ENCODE results near the gene SP3. TPM values are rescaled to one million over a fixed set of nuclear protein-coding genes. Genes with fewer than 3 reads are reported as not detected.

The SP3 gene
- total and polyA plus RNA-seq, 9 of the 15 experiments (the other 6 are each of a cell fraction or from before 2014, with no cell fraction given): 12.0 to 106 (median 74.9) TPM

- CTCF ChIA-PET (ENCODE audit: low intra/inter-chr PET ratio): no interaction called here
- Histone ChIP-seq H3K4me2 (ENCODE audit: insufficient read depth, low read length) (no peak overlapping the region), H3K9me1 (ENCODE audit: control insufficient read depth, insufficient read depth, low read length) (no peaks in the 10 kb centered on the region), H3K9ac (ENCODE audit: insufficient read depth in 1 of 2, low read depth in 2 of 2, low read length in 2 of 2) (no peak overlapping the region), H3K36me3 (ENCODE audit: control insufficient read depth, insufficient read depth, low read length) (no peaks in the 10 kb centered on the region), H3K9me3 (replicated peaks; ENCODE audit: control insufficient read depth, insufficient read depth, low read depth, low read length) (no peaks in the 10 kb centered on the region), H2AFZ (ENCODE audit: low read depth, low read length) (no peak overlapping the region), H3K4me1 (replicated peaks in 1 of 2; ENCODE audit: control insufficient read depth in 2 of 2, insufficient read depth in 2 of 2, low read length in 2 of 2) (no peaks in the 10 kb centered on the region; a peak in 1 of 5 replicates), H3K79me2 (ENCODE audit: control insufficient read depth, insufficient read depth, low read length) (no peaks in the 10 kb centered on the region), H3K4me3 (no peak overlapping the region), H4K20me1 (replicated peaks; ENCODE audit: control insufficient read depth, insufficient read depth, low read length) (no peaks in the 10 kb centered on the region), H3K27ac (ENCODE audit: extremely low read depth, low read depth, low read length) (no peak overlapping the region), H3K27me3 (ENCODE audit: control insufficient read depth in 2 of 2, insufficient read depth in 2 of 2, low read length in 2 of 2) (peaks cover 24 to 47% of the 10 kb centered on the region in 2 experiments; a peak in 4 of 5 replicates)
- DNase-seq (ENCODE audit: extremely low read depth in 1 of 4, low spot score in 3 of 4) (no peak), ATAC-seq (no peak), FAIRE-seq (no peak)
- BruUV-seq (replicated peaks): no TSS peak
- intact Hi-C loops (cut with micrococcal nuclease) (loop anchor here (5.0 kb wide), 2 partner anchors 157 to 457 kb away; no protein-coding TSS in a partner anchor), in situ Hi-C loops (cut with MboI) (no loop called here)
- POLR2A ChIA-PET: no interaction called here
- WGBS (ENCODE audit: insufficient coverage, low coverage, missing lambda C conversion rate): 2% methylated on average over 6 of the region's 6 CpGs
- TF ChIP-seq PYGO2 (tag; IDR thresholded peaks at IDR 0.05) (no peak), ZNF717 (CRISPR knock-in tag; IDR thresholded peaks at IDR 0.05) (no peak), HNRNPK (IDR thresholded peaks at IDR 0.05; ENCODE audit: low read depth, low read length, poor library complexity, severe bottlenecking) (no peak), ZEB2 (IDR thresholded peaks at IDR 0.05) (no peak), CXXC5 (CRISPR knock-in tag; IDR thresholded peaks at IDR 0.05) (no peak), ZNF780A (CRISPR knock-in tag; IDR thresholded peaks at IDR 0.05) (no peak)
- TF ChIP-seq, protein P1, sequence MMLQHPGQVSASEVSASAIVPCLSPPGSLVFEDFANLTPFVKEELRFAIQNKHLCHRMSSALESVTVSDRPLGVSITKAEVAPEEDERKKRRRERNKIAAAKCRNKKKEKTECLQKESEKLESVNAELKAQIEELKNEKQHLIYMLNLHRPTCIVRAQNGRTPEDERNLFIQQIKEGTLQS (IDR thresholded peaks at IDR 0.05): no peak
- TF ChIP-seq, protein P1 (CRISPR knock-in tag; conservative IDR thresholded peaks at IDR 0.05): no peak
- TF ChIP-seq, protein P2, sequence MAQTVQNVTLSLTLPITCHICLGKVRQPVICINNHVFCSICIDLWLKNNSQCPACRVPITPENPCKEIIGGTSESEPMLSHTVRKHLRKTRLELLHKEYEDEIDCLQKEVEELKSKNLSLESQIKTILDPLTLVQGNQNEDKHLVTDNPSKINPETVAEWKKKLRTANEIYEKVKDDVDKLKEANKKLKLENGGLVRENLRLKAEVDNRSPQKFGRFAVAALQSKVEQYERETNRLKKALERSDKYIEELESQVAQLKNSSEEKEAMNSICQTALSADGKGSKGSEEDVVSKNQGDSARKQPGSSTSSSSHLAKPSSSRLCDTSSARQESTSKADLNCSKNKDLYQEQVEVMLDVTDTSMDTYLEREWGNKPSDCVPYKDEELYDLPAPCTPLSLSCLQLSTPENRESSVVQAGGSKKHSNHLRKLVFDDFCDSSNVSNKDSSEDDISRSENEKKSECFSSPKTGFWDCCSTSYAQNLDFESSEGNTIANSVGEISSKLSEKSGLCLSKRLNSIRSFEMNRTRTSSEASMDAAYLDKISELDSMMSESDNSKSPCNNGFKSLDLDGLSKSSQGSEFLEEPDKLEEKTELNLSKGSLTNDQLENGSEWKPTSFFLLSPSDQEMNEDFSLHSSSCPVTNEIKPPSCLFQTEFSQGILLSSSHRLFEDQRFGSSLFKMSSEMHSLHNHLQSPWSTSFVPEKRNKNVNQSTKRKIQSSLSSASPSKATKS (CRISPR knock-in tag; IDR thresholded peaks at IDR 0.05): no peak
Observed at GRCh38 chr2:173880561-173880960, 84.6 kb downstream of the SP3 start.

Measured in K562 (cell line).